AG09319 (cell line): ENCODE data around the gene PRCD.
"Not testable (repeated sequence)": the region's sequence is repeated elsewhere in the genome, so short reads cannot be mapped to it uniquely, and the experiment has no call there.

ENCODE experiments used
- DNase-seq: peaks from one replicate; pipeline ENCODE4 v3.0.0-alpha.2; 2010; ENCODE audit warnings: low read depth; ENCODE audit errors: extremely low read depth
- CTCF ChIP-seq: IDR thresholded peaks from 2 replicates; pipeline ENCODE4 v1.5.1; 2011; ENCODE audit warnings: low read depth, mild to moderate bottlenecking, inconsistent platforms, low read length, moderate library complexity

Gene PRCD

GRCh38 chr17:76532072-76532651, 7.7 kb upstream of the PRCD start:
- TF ChIP-seq CTCF = no peak
- no peak for DNase-seq

- not testable (repeated sequence) for DNase-seq
Observed at GRCh38 chr17:76533640-76534359, 6.0 kb upstream of the PRCD start.

- no peak for TF ChIP-seq CTCF
- no peak for DNase-seq
Observed at GRCh38 chr17:76534831-76535732, 4.8 kb upstream of the PRCD start.

- no peak for DNase-seq
- no peak for TF ChIP-seq CTCF
Observed at GRCh38 chr17:76535788-76536510, 3.9 kb upstream of the PRCD start.

- TF ChIP-seq CTCF = no peak
- DNase-seq = no peak
Observed at GRCh38 chr17:76536511-76537287, 3.1 kb upstream of the PRCD start.

- no peak for TF ChIP-seq CTCF
- no peak for DNase-seq
Observed at GRCh38 chr17:76537288-76537577, 2.6 kb upstream of the PRCD start.

GRCh38 chr17:76537578-76538280, 2.1 kb upstream of the PRCD start, which contains the start of gene CYGB:
Gene CYGB, minus strand, starts transcription at chr17:76537709. Its CDS starts 167 bp downstream, at chr17:76537542.
- no peak for TF ChIP-seq CTCF
- DNase-seq = no peak
